Measurements from ENCODE around the gene RSPO3. TPM values are rescaled to one million over a fixed set of nuclear protein-coding genes. Genes with fewer than 3 reads are reported as not detected.
"Not testable (repeated sequence)": the region's sequence is repeated elsewhere in the genome, so short reads cannot be mapped to it uniquely, and the experiment has no call there.

RSPO3 gene
- total RNA-seq, 1 donor from 2014 or later, result 1.8 TPM

- DNase-seq (ENCODE audit: low spot score), result no peak
These were observed 74.6 kb downstream of the RSPO3 start for GRCh38 chr6:127192911-127193541.

GRCh38 chr6:127195833-127196232 is 77.4 kb downstream of the RSPO3 start:
- no peak for DNase-seq (ENCODE audit: low spot score)
- intact Hi-C loops (cut with DNase I), result no loop called here

More at GRCh38 chr6:127192911-127193541, 74.6 kb downstream of the RSPO3 start:
- intact Hi-C loops (cut with DNase I), result no loop called here

GRCh38 chr6:127198549-127198948 is 80.1 kb downstream of the RSPO3 start:
- intact Hi-C loops (cut with DNase I), result no loop called here
- DNase-seq (ENCODE audit: low spot score), result no peak

- intact Hi-C loops (cut with DNase I), result no loop called here
- DNase-seq (ENCODE audit: low spot score), result no peak
These were observed 81.0 kb downstream of the RSPO3 start for GRCh38 chr6:127199470-127199869.

GRCh38 chr6:127200114-127200513 is 81.6 kb downstream of the RSPO3 start:
- intact Hi-C loops (cut with DNase I), result no loop called here
- DNase-seq (ENCODE audit: low spot score), result no peak

- intact Hi-C loops (cut with DNase I), result no loop called here
These were observed 82.8 kb downstream of the RSPO3 start for GRCh38 chr6:127201321-127201720.

GRCh38 chr6:127202676-127203075 is 84.2 kb downstream of the RSPO3 start:
- DNase-seq (ENCODE audit: low spot score), result no peak
- intact Hi-C loops (cut with DNase I), result no loop called here

More at GRCh38 chr6:127201321-127201720, 82.8 kb downstream of the RSPO3 start:
- no peak for DNase-seq (ENCODE audit: low spot score)

- no peak for DNase-seq (ENCODE audit: low spot score)
- intact Hi-C loops (cut with DNase I), result no loop called here
These were observed 85.8 kb downstream of the RSPO3 start for GRCh38 chr6:127204281-127204680.

GRCh38 chr6:127205036-127205435 is 86.6 kb downstream of the RSPO3 start:
- intact Hi-C loops (cut with DNase I), result no loop called here
- no peak for DNase-seq (ENCODE audit: low spot score)

- intact Hi-C loops (cut with DNase I), result no loop called here
- DNase-seq (ENCODE audit: low spot score), result no peak
These were observed 88.1 kb downstream of the RSPO3 start for GRCh38 chr6:127206531-127207095.

GRCh38 chr6:127207591-127208120 is 89.2 kb downstream of the RSPO3 start:
- intact Hi-C loops (cut with DNase I), result no loop called here
- no peak for DNase-seq (ENCODE audit: low spot score)

- no peak for DNase-seq (ENCODE audit: low spot score)
- intact Hi-C loops (cut with DNase I), result no loop called here
These were observed 92.3 kb downstream of the RSPO3 start for GRCh38 chr6:127210725-127211124.

GRCh38 chr6:127212376-127212775 is 93.9 kb downstream of the RSPO3 start:
- intact Hi-C loops (cut with DNase I), result no loop called here
- DNase-seq (ENCODE audit: low spot score), result no peak

- DNase-seq (ENCODE audit: low spot score); intact Hi-C loops (cut with DNase I): not testable (repeated sequence)
These were observed 95.6 kb downstream of the RSPO3 start for GRCh38 chr6:127214032-127214431.

- intact Hi-C loops (cut with DNase I); DNase-seq (ENCODE audit: low spot score): not testable (repeated sequence)
These were observed 96.1 kb downstream of the RSPO3 start for GRCh38 chr6:127214531-127214930.

GRCh38 chr6:127215931-127216330 is 97.5 kb downstream of the RSPO3 start:
- no peak for DNase-seq (ENCODE audit: low spot score)
- intact Hi-C loops (cut with DNase I), result no loop called here

GRCh38 chr6:127216810-127217789 is 98.6 kb downstream of the RSPO3 start:
- DNase-seq (ENCODE audit: low spot score), result no peak
- intact Hi-C loops (cut with DNase I), result no loop called here

GRCh38 chr6:127219869-127220268 is 101.4 kb downstream of the RSPO3 start:
- intact Hi-C loops (cut with DNase I), result no loop called here
- DNase-seq (ENCODE audit: low spot score), result no peak

GRCh38 chr6:127221201-127221600 is 102.7 kb downstream of the RSPO3 start:
- DNase-seq (ENCODE audit: low spot score), result no peak
- intact Hi-C loops (cut with DNase I), result no loop called here

GRCh38 chr6:127222418-127222817 is 103.9 kb downstream of the RSPO3 start:
- no peak for DNase-seq (ENCODE audit: low spot score)
- intact Hi-C loops (cut with DNase I), result no loop called here
